Left lung (tissue), 10 donors: ENCODE results near the gene LIN28A. TPM values are rescaled to one million over a fixed set of nuclear protein-coding genes. Genes with fewer than 3 reads are reported as not detected.

Source experiments
- ATAC-seq: fragments of 200-7000 bp; cut with Tn5 transposase; one replicate; pipeline ENCODE4 v1.9.1; 2020; ENCODE audit warnings: moderate library complexity
- DNase-seq, 4 donors: peaks; one replicate each; pipeline ENCODE4 v3.0.0-alpha.2; 2013 to 2020
- H3K27ac ChIP-seq, 2 donors: fragments of 200-600 bp; sonication (generic) in 1 of 2; one replicate each; pipeline versions ENCODE4 v1.5.0 to v1.8.0; 2020 to 2021
- H3K27me3 ChIP-seq, 2 donors: fragments of 200-600 bp; sonication (generic) in 1 of 2; one replicate each; pipeline versions ENCODE4 v1.5.0 to v1.8.0; 2020 to 2021
- H3K36me3 ChIP-seq, 2 donors: fragments of 200-600 bp; sonication (generic) in 1 of 2; one replicate each; pipeline versions ENCODE4 v1.5.0 to v1.8.0; 2020 to 2021
- H3K4me1 ChIP-seq, 2 donors: fragments of 200-600 bp; one replicate each; pipeline ENCODE4 v1.8.0; 2021
- H3K4me3 ChIP-seq, 2 donors: fragments of 200-600 bp; sonication (generic) in 1 of 2; one replicate each; pipeline versions ENCODE4 v1.5.0 to v1.8.0; 2020 to 2021; ENCODE audit warnings: mild to moderate bottlenecking in 1 of 2
- H3K9me3 ChIP-seq, 2 donors: fragments of 200-600 bp; sonication (generic) in 1 of 2; one replicate each; pipeline versions ENCODE4 v1.5.0 to v1.8.0; 2020 to 2021
- intact Hi-C, 2 donors: fragments of 100-400 bp; cut with DNase I; formaldehyde crosslinking; loops; one replicate each; pipeline versions ENCODE4 v1.11.2 to v1.14.2; 2022
- polyA plus RNA-seq, 6 donors: library from polyadenylated mRNA; unstranded; fragments of 120-200 nt; gene quantifications; one replicate each; pipeline ENCODE4 v1.2.1, GENCODE V29; 2013; ENCODE audit not compliant: insufficient read length in 6 of 6
- total RNA-seq, 2 donors: library from RNA; stranded (reverse); fragmentation: NEBNext Ultra II Directional; extraction: Animal tissue kit (Norgen Biotek cat#: 25700); gene quantifications; one replicate each; pipeline ENCODE4 v1.2.1, GENCODE V29; 2021
- TF ChIP-seq, protein P1 (sequence below), 2 donors: fragments of 200-600 bp; sonication (generic) in 1 of 2; IDR thresholded peaks; one replicate each; pipeline versions ENCODE4 v1.5.0 to v1.8.0; 2021; ENCODE audit warnings: antibody characterized with exemption in 2 of 2
- donor health status: DM: no; HTN: yes; CAD: no.
- donor health status: DM: no; HTN: no; CAD: no.

The LIN28A gene
- total and polyA plus RNA-seq, 8 donors: 0.06 to 0.11 (median 0.10) TPM; not detected in 2

DNA sequence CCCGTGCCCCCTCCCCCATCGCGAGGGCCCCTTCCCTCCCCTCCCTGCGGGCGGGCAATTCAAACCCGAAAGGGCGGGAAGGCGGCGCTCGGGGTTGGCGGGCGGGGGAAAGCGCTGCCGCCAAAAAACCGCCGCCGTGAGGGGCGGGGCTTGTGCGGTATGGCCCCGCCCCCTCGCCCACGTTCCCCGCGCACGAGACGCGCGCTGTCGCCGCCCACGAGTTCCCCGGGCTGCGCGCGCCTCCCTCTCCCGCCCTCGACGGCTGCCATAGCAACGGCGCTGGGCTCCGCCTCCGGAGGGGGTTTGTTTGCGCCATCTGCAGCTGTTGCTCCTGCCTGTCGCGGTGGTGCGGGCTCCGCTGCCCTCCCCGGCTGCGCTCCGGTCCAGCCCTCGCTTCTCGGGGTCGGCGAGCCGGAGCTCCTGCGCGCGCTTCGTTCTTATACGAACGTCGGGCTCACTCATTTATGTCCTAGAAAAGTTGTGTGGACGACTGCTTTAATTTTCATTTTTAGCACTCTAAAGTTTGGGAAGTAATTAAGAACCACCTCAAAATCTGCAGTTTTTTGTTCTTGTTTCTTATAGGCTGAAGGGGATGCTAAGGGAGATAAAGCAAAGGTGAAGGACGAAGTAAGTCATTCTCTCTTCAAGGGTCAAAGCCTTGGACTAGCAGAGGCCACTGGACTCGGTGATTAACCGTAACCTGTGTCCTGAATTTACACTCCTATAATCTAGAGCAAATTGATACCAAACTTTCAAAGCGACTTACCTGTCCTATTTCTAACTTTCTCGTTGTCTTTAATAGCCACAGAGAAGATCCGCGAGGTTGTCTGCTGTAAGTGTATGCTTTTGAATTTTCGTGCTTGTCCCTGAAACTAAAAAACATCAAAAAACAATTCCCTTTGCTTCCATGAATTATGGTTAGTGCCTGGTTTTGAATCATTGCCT is 62.6 kb downstream of the LIN28A start:
- Histone ChIP-seq H3K4me1 (peaks cover 20 to 44% of the 10 kb centered on the region in 2 donors), H3K27ac (peak overlapping the region; percentile 99), H3K36me3 (peaks cover 3 to 50% of the 10 kb centered on the region in 2 donors), H3K4me3 (peak overlapping the region; percentile 98), H3K27me3 (no peaks in the 10 kb centered on the region), H3K9me3 (no peaks in the 10 kb centered on the region)
- TF ChIP-seq, protein P1, sequence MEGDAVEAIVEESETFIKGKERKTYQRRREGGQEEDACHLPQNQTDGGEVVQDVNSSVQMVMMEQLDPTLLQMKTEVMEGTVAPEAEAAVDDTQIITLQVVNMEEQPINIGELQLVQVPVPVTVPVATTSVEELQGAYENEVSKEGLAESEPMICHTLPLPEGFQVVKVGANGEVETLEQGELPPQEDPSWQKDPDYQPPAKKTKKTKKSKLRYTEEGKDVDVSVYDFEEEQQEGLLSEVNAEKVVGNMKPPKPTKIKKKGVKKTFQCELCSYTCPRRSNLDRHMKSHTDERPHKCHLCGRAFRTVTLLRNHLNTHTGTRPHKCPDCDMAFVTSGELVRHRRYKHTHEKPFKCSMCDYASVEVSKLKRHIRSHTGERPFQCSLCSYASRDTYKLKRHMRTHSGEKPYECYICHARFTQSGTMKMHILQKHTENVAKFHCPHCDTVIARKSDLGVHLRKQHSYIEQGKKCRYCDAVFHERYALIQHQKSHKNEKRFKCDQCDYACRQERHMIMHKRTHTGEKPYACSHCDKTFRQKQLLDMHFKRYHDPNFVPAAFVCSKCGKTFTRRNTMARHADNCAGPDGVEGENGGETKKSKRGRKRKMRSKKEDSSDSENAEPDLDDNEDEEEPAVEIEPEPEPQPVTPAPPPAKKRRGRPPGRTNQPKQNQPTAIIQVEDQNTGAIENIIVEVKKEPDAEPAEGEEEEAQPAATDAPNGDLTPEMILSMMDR (IDR thresholded peaks at IDR 0.05): no peak
- DNase-seq: peak; percentile 93 to 99 (median 97)
- intact Hi-C loops: no loop called here
- peak; percentile 87 for ATAC-seq

DNA sequence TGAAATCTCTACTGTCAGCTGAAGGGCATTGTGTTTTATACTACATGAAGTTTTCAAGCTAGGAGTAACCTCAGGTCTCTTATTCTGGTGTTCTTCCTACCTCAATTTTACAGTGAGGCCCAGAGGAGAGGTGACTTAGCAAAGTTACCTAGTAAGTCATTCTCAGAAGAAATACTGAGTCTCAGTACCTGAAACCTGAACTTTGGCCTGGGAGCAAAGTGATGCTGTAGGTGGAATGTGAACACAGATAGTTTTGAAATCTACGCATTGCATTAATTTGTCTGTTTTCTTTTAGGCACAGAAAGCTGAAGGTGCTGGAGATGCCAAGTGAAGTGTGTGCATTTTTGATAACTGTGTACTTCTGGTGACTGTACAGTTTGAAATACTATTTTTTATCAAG is 64.2 kb downstream of the LIN28A start:
- Histone ChIP-seq H3K9me3 (no peaks in the 10 kb centered on the region), H3K27ac (peak overlapping the region in 1 of 2 donors; percentile 99), H3K36me3 (peaks cover 3 to 46% of the 10 kb centered on the region in 2 donors), H3K4me3 (no peak overlapping the region), H3K27me3 (no peaks in the 10 kb centered on the region), H3K4me1 (peaks cover 20 to 41% of the 10 kb centered on the region in 2 donors)
- ATAC-seq (no peak), DNase-seq (no peak)
- intact Hi-C loops: no loop called here
- TF ChIP-seq, protein P1 (IDR thresholded peaks at IDR 0.05): no peak

DNA sequence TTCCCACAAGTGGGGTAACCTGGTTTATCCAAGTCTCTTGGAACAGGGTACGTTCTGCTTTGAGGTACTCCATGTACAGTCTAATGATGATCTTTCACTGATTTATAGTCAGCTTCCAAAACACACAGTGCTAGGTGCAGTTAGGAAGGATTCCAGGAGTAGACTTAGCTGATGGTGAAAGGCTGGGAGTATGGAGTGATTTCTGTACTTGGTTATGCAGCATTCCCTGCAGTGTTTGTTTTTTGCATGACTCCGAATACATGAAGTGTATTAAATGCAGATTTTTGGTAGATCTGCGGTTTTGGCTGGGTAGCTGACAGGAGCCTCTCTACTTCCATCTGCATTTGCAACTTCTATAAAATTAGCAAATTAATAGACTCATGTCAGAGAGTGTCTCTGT is 65.4 kb downstream of the LIN28A start:
- Histone ChIP-seq H3K27me3 (no peaks in the 10 kb centered on the region), H3K36me3 (peaks cover 3 to 47% of the 10 kb centered on the region in 2 donors), H3K27ac (no peak overlapping the region), H3K9me3 (no peaks in the 10 kb centered on the region), H3K4me1 (peaks cover 15 to 30% of the 10 kb centered on the region in 2 donors), H3K4me3 (no peak overlapping the region)
- ATAC-seq: no peak
- TF ChIP-seq, protein P1 (IDR thresholded peaks at IDR 0.05): no peak
- DNase-seq: no peak
- intact Hi-C loops: no loop called here

DNA sequence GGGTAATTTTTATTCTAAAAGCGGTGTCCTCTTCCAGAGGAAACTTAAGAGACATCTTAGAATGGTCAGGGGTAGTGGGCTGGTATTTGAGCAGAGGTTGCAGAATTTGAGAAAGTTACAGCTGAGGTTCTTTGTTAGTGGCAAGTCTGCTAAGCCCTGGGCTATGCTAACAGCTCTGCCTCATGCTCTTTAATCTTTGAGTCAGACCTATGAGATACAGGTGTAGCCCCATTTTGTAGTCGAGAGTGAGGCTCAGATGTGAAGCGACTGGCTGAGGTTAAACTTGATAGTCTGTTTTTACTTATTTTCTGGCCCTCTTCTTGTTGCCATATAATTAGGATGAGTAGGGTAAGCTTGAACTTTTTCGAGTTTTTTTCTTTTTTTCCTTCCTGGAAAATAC is 66.3 kb downstream of the LIN28A start:
- Histone ChIP-seq H3K36me3 (peaks cover 3 to 47% of the 10 kb centered on the region in 2 donors), H3K4me3 (no peak overlapping the region), H3K9me3 (no peaks in the 10 kb centered on the region), H3K27me3 (no peaks in the 10 kb centered on the region), H3K4me1 (peaks cover 5 to 20% of the 10 kb centered on the region in 2 donors), H3K27ac (peak overlapping the region in 1 of 2 donors; percentile 9)
- DNase-seq: no peak
- intact Hi-C loops: no loop called here
- TF ChIP-seq, protein P1 (IDR thresholded peaks at IDR 0.05): no peak
- no peak for ATAC-seq

DNA sequence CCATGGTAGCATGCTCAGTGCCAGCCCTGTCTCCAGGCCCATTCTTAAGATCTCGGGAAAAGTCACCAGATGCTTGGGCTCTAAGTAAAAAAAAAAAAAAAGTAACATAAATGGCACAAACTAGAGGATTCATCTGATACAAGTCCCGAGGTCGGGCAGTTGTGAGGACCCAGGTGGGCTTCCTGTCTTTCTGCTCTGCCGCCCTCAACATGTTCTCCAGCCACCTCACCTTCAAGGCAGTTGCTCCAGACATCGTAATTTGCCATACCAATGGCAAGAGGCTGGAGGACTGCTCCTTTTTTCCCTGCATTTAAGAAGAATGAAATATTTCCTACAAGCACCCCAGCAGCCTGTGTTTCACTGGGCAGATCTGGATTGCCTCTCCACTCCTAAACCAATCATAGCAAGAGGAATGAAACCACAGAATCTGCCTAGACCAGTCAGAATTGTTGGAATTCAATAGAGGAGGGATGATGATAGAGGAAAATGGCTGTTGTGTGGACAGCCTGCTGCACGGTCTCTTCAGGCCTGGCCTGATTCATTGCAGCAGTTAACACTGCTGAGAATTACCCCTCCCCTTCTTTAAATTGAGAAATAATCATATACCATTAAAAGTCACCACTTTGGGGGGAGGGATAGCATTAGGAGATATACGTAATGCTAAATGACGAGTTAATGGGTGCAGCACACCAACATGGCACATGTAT is 67.0 kb downstream of the LIN28A start:
- no peak overlapping the region for H3K4me3 ChIP-seq
- intact Hi-C loops: no loop called here
- DNase-seq: no peak
- peaks cover 3 to 47% of the 10 kb centered on the region in 2 donors for H3K36me3 ChIP-seq
- no peak for ATAC-seq
- H3K4me1 ChIP-seq: peaks cover 5 to 19% of the 10 kb centered on the region in 2 donors
- no peaks in the 10 kb centered on the region for H3K9me3 ChIP-seq
- peak overlapping the region in 1 of 2 donors; percentile 9 for H3K27ac ChIP-seq
- TF ChIP-seq, protein P1 (IDR thresholded peaks at IDR 0.05): no peak
- H3K27me3 ChIP-seq: no peaks in the 10 kb centered on the region
